Tibial nerve (tissue), 4 donors: ENCODE measurements around the gene RBM45.

Experiments used
- CTCF ChIP-seq, 5 experiments: fragments of 200-600 bp in 3 of 5; fragments of 450-650 bp in 2 of 5; sonication (generic) in 3 of 5; IDR thresholded peaks; one replicate each; pipeline ENCODE4 v1.5.1; 2016 to 2019; ENCODE audit warnings: antibody characterized with exemption in 5 of 5, mild to moderate bottlenecking in 3 of 5, moderate library complexity in 2 of 5
- EP300 ChIP-seq, 2 donors: sonication (generic); formaldehyde crosslinking; IDR thresholded peaks; one replicate each; pipeline ENCODE4 v1.6.1; 2017; ENCODE audit warnings: antibody characterized with exemption in 2 of 2, mild to moderate bottlenecking in 1 of 2
- POLR2A ChIP-seq, 2 donors: fragments of 450-650 bp; IDR thresholded peaks; one replicate each; pipeline ENCODE4 v1.6.1; 2017; ENCODE audit warnings: antibody characterized with exemption in 2 of 2, mild to moderate bottlenecking in 2 of 2, moderate library complexity in 2 of 2

GRCh38 chr2:178119179-178119922 is 7.1 kb downstream of the RBM45 start:
- TF ChIP-seq CTCF (IDR thresholded peaks at IDR 0.05) (no peak), POLR2A (IDR thresholded peaks at IDR 0.05) (no peak), EP300 (IDR thresholded peaks at IDR 0.05) (no peak)
